Measurements from ENCODE around the gene GRIK1.
"Not testable (repeated sequence)": the region's sequence is repeated elsewhere in the genome, so short reads cannot be mapped to it uniquely, and the experiment has no call there.

The GRIK1 gene

GRCh38 chr21:29639366-29640079, 300.3 kb downstream of the GRIK1 start:
- no peak for DNase-seq

GRCh38 chr21:29638761-29639327, 301.0 kb downstream of the GRIK1 start:
- no peak for DNase-seq

DNA sequence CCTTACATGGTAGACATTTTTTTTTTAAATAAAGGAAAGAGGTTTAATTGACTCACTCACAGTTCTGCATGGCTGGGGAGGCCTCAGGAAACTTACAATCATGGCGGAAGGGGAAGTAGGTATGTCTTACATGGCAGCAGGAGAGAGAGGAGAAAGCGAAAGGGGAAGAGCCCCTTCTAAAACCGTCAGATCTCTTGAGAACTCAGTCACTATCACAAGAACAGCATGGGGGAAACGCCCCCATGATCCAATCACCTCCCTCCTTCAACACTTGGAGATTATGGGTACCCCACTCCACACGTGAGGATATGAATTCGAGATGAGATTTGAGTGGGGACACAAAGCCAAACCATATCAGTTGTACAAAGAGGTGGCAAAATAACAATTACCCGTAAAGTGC, 301.7 kb downstream of the GRIK1 start:
- DNase-seq = no peak

DNA sequence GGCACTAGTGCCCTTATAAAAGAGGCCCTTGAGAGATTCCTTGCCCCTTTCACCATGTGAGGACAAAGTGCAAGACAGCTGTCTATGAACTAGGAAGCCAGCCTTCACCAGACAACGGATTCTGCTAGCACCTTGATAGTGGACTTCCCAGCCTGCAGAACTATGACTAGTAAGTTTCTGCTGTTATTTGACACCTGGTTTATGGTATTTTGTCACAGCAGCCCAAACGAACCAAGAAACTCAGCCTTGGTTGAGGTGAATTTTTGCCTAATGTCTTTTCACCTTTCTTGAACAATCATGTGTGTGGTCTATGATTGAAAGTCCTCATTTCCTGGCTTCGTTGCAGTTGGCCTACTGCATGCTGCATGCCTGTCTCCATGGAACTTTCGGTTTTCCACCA, 302.2 kb downstream of the GRIK1 start:
- DNase-seq = no peak

DNA sequence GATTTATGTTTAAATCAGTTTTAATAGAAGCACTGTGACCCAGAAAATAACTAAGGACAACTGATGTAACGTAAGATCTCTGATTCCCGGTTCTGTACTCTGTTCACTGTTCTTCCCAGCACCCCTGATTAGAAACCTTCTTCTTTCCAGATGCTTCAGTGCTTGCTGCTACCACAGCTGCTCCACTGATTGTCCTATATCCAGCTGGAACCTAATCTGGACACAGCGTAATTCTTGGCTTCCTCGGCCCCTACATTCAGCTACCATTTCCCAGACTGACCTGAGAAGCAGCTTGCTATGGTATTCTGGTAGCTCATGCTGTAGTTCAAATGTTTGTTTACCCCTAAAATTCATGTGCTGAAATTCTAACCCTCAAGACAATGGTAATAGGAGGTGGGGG, 302.7 kb downstream of the GRIK1 start:
- no peak for DNase-seq

GRCh38 chr21:29634418-29634817, 305.4 kb downstream of the GRIK1 start:
- no peak for DNase-seq

DNA sequence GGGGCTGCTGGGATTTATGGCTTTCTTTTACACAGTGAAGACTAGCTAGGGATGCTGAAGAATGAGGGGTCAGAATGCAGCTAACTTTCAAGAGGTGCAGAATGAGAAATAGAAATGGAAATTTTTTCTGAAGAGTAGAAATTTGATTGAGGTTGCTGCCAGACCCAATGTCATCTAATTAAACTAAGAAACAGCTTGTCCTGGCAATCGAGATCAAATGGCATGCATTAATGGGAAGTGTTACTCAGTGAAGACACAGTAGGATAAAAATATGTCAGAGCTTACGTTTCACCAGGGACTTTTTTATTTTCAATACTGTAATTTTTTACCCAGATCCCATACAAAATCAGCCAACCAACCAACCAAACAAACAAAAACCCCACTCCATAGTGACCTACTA, 306.0 kb downstream of the GRIK1 start:
- DNase-seq = no peak

DNA sequence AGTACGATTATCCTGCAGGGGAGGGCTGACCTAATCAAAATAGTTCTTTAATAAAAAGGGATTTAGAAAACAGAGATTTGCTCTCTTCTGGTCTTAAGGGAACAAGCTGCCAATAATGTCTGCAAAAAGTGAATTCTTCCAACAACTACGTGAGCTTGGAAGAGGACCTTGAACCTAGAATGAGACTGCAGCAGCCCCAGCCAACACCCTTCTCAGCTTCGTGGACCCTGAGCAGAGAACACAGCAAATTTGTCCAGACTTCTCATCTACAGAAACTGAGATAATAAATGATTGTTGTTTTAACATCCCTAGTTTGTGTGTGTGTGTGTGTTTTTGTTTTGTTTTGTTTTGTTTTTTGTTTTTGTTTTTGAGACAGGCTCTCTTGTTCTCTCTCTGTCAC, 309.4 kb downstream of the GRIK1 start:
- DNase-seq = no peak

- DNase-seq = no peak
Observed at GRCh38 chr21:29627905-29628304, 311.9 kb downstream of the GRIK1 start.

DNA sequence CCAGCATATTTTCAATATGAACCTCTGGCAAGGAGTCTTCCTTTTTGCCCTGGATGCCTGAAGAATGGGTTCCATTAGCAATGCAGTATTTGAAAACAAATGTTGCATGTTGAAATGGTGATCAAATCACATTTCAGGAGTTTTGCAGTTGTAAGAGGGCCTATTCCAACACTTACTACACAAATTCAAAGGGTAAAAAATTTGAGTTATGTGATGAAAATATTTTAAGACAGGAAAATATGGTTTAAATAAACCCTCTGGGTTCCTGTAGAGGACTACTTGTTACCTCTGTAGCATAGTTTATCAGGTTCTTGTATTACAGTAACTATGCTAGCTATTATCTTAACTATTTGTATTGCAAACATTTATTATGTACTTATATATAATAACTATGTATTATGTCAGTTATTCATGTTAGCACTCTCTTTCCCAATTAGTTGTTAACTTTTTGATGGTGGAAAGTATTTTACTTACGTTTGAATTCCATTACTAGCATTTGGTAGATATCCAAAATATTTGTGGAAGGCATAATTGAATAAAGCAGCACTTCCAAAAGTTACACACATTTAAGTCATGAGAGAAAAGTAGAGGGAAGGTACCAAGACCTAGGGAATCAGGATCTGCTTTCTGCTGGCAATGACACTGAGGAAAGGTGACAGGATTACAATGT, 312.9 kb downstream of the GRIK1 start:
- DNase-seq = no peak

DNA sequence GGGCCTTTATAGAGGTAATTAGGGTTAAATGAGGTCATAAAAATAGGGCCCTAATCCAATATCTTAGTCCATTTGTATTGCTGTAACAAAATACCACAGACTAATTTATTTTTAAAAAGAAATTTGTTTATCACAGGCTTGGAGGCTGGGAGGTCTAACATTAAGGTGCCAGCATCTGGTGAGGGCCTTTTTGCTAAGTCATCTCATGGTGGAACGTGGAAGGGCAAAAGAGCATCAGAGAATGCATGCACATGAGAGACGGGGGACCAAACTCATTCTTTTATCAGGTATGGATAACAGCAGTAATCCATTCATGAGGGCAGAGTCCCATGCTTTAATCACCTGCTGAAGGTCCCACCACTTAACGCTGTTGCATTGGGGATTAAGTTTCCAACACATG, 313.8 kb downstream of the GRIK1 start:
- no peak for DNase-seq

DNA sequence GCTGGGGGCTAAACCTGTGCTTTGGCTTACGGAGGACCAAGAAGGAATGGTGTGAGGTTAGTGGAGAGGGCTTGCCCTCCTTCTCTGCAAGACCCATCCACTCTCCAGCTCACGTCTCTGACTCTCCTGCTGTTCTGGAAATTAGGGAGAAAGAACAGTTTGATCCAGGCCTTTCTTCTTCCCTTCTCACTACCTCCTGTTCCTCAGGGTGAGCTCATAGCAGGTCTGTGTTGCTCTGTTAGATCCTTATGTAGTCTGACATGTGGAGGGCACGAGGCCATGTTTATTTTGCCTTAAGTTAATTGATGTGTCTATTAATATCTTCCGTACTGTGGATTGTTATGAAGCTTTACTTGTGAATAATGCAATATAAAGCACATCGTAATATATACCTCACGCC, 315.0 kb downstream of the GRIK1 start:
- no peak for DNase-seq

DNA sequence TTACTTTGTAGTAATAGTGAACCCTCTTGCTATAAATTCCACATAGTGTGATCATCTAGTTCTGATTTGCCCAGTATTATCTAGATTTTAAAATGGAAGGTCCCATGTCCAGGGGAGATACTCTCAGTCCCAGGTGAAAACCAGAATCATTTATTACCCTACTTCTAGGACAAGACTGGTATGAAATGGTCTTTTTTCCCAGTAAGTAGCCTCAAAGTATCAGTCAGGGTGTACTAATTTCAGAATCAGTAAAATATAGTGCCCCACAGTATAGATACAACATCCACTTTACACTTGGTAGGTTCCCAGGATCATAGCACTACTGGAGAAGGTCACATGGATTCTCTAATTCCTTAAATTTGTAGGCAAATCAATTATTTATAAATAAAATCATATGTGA, 318.3 kb downstream of the GRIK1 start:
- DNase-seq = no peak

DNA sequence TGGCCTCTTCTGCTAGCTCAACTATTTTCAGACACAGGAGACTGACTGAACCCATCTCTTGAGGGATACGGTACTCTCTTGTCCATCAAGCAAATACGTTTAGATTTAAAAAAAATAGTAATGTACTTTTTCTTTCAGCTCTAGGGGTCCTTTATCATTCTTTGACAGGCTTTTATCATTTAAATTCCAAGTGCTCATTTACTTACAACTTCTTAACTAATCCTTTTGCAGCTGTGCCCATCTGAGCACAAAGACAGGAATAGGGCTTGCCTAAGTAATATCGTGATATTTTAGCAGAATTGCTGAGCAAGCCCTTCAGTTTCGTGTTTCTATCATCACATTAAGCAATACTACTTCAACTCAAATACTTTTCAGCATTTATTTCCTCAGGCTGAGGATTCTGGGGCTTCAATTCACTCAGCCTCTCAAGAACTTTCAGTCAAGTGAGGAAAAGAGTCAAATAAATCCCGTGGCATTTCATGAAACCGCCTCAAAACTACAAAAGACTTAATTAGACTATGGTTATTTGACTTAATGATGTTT, 323.5 kb downstream of the GRIK1 start:
- no peak for DNase-seq

GRCh38 chr21:29613877-29614276, 325.9 kb downstream of the GRIK1 start:
- no peak for DNase-seq

GRCh38 chr21:29613021-29613420, 326.8 kb downstream of the GRIK1 start:
- DNase-seq = no peak

GRCh38 chr21:29610779-29611360, 328.9 kb downstream of the GRIK1 start:
- no peak for DNase-seq

DNA sequence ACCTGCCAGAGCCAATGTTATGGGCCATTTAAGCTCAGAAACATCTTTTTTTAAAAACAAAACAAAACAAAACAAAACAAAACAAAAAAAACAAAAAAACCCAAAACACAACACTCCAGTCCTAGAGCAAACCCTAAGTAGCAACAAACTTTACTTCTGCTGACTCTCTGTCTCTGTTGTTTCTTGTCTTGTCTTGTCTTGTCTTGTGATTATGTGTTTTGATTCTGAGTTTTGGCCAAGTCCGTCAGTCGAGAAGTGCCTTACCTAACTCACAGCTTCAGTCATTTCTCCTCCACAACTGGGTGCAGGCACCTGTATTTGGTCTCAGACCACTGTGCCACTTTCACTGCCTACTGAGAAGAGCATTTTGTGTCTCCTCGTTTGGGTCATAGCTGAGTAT, 333.2 kb downstream of the GRIK1 start:
- no peak for DNase-seq

DNA sequence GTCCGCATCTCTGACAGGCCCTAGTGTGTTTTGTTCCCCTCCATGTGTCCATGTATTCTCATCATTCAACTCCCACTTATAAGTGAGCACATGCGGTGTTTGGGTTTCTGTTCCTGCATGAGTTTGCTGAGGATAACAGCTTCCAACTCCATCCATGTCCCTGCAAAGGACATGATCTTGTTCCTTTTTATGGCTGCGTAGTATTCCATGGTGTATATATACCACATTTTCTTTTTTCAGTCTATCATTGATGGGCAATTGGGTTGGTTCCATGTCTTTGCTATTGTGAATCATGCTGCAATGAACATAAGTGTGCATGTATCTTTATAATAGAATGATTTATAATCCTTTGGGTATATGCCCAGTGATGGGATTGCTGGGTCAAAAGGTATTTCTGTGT, 334.6 kb downstream of the GRIK1 start:
- DNase-seq = not testable (repeated sequence)

DNA sequence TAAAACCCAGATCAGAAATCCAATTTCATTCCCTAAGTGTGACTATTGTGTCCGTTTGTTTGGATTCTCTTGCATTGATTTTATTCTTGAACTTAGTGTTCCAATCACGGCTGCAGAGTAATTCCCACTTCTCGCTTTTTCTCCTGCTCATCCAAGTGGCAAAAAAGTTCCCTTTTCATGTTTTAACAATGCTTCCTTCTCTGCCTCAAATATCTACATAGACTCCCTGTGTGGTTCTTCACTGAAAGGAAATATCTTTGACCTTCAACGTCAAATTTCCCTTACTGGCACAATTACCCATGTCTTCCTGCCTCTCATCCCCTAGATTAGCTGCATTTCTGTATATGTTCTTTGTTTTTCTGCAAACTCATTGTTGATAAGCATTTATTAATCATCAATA, 335.7 kb downstream of the GRIK1 start:
- DNase-seq = no peak

DNA sequence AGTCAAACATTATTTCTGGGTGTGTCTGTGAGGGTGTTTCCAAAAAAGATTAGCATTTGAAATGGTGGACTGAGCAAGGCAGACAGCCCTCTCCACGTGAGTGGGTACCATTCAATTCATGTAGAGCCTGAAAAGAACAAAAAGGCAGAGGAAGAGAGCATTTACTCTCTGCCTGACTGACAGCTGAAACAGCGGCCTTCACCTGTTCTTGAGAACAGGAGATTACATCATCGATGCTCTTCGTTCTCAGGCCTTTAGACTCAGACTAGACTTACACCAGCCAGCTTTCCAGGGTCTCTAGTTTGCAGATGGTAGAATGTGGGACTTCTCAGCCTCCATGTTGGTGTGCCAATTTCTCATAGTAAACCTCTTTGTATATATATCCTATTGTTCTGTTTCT, 338.7 kb downstream of the GRIK1 start:
- DNase-seq = no peak

DNA sequence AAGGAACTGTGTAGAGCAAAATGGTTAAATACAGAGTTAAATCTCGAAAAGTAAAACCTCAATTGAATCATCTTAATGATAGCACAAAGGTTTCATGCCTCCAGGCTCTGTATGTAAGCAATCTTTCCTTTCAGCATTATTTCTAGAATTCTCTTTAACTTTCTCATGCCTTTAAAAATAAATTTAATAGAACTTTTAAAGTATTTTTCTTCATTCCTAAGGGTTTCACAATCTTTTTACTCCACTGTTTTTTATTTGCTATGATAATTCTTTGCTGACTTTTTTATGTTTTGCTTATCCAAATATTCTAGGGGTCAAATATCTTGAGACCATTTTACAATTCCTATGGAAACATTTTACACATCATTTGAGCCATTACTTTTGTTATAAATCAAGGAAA, 353.1 kb downstream of the GRIK1 start:
- no peak for DNase-seq

DNA sequence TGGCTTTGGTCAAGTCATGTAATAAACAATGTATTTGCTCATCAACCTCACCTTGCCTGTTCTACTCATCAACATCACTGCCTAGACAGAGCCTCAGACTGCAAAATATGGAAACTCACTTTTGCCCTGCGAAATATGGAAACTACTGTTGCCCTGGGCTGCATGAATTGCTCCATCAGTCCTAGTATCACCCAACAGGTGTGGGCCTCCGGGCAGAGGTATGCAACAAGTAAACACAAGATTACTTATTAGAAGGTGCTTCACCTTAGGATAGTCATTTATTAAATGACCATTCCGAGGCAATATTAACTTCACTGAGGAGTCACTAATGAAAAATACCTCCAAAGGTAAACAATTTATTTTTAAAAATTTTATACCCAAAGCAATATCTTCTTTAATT, 354.3 kb downstream of the GRIK1 start:
- no peak for DNase-seq

GRCh38 chr21:29583424-29583924, 356.3 kb downstream of the GRIK1 start:
- no peak for DNase-seq

All from CD4-positive, alpha-beta T cell treated with Interleukin-12 subunit alpha and Interleukin-12 subunit beta, for 1 hour (primary cell).